Measurements from ENCODE around the gene CACNB1. TPM values are rescaled to one million over a fixed set of nuclear protein-coding genes. Genes with fewer than 3 reads are reported as not detected.

CACNB1 gene
- total and polyA plus RNA-seq, 2 of the 13 experiments (the other 11 are each of a cell fraction or from before 2014, with no cell fraction given): 0.75 to 1.5 TPM

DNA sequence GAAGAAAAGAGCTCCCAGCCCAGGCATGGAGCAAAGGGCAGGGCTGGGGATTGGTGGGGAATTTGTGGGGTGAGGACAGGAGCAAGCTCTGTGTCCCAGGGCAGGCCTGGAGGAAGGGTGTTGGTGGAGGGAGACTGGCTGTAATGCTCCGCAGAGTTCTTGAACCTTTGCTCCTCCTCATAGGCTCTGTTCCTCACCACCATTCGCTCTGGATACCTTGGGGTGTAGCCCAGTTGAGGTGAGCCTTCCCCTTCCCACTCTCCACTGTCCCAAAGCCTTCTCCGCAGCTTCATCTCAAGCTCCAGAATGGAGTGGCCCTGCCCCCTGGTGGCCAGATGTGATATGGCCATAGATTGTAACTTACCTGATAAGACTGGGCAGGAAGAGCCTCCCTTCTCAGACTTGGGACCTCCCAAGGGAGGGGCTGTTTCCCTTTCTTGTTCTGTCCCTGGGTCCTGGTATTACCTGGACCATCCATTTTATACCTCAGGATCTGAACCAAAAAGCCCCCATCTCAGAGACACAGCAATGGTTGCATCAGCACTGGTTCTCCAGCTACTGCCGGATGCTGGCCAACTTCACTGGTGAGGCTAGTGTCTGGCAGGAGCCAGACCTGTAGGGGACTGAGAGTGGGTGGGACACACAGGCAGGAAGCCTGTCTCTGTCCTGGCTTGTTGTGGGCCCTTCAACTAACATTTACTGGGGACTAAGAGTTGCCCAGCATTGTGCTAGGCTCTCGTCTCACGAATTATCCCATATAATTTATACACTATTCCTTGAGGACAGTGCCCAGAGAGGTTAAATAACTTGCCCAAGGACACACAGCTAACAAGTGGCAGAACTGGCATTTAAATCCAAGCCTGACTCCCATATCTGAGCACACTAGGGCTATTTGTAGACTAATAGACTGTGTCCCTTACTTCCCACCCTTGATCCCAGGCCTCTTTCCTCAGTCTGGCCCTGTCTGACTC is 47.4 kb upstream of the CACNB1 start (continued):
- TF ChIP-seq, protein P1, sequence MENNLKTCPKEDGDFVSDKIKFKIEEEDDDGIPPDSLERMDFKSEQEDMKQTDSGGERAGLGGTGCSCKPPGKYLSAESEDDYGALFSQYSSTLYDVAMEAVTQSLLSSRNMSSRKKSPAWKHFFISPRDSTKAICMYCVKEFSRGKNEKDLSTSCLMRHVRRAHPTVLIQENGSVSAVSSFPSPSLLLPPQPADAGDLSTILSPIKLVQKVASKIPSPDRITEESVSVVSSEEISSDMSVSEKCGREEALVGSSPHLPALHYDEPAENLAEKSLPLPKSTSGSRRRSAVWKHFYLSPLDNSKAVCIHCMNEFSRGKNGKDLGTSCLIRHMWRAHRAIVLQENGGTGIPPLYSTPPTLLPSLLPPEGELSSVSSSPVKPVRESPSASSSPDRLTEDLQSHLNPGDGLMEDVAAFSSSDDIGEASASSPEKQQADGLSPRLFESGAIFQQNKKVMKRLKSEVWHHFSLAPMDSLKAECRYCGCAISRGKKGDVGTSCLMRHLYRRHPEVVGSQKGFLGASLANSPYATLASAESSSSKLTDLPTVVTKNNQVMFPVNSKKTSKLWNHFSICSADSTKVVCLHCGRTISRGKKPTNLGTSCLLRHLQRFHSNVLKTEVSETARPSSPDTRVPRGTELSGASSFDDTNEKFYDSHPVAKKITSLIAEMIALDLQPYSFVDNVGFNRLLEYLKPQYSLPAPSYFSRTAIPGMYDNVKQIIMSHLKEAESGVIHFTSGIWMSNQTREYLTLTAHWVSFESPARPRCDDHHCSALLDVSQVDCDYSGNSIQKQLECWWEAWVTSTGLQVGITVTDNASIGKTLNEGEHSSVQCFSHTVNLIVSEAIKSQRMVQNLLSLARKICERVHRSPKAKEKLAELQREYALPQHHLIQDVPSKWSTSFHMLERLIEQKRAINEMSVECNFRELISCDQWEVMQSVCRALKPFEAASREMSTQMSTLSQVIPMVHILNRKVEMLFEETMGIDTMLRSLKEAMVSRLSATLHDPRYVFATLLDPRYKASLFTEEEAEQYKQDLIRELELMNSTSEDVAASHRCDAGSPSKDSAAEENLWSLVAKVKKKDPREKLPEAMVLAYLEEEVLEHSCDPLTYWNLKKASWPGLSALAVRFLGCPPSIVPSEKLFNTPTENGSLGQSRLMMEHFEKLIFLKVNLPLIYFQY (CRISPR knock-in tag; IDR thresholded peaks at IDR 0.05; ENCODE audit: borderline replicate concordance): no peak
- TF ChIP-seq LCORL (IDR thresholded peaks at IDR 0.05) (no peak), LCORL (CRISPR knock-in tag; IDR thresholded peaks at IDR 0.05) (no peak), TOE1 (CRISPR knock-in tag; IDR thresholded peaks at IDR 0.05) (no peak), KMT2A (CRISPR knock-in tag; IDR thresholded peaks at IDR 0.05) (no peak), GATAD2A (CRISPR knock-in tag; IDR thresholded peaks at IDR 0.05) (peak; percentile 59; the same call in 1 of the 2 replicates), ATAD3A (CRISPR knock-in tag; IDR thresholded peaks at IDR 0.05) (no peak), ZNF20 (CRISPR knock-in tag; IDR thresholded peaks at IDR 0.05) (no peak), PHF8 (CRISPR knock-in tag; IDR thresholded peaks at IDR 0.05) (peak; percentile 26), ZNF792 (CRISPR knock-in tag; IDR thresholded peaks at IDR 0.05) (no peak), RORA (CRISPR knock-in tag; IDR thresholded peaks at IDR 0.05) (no peak)
- TF ChIP-seq, protein P2, sequence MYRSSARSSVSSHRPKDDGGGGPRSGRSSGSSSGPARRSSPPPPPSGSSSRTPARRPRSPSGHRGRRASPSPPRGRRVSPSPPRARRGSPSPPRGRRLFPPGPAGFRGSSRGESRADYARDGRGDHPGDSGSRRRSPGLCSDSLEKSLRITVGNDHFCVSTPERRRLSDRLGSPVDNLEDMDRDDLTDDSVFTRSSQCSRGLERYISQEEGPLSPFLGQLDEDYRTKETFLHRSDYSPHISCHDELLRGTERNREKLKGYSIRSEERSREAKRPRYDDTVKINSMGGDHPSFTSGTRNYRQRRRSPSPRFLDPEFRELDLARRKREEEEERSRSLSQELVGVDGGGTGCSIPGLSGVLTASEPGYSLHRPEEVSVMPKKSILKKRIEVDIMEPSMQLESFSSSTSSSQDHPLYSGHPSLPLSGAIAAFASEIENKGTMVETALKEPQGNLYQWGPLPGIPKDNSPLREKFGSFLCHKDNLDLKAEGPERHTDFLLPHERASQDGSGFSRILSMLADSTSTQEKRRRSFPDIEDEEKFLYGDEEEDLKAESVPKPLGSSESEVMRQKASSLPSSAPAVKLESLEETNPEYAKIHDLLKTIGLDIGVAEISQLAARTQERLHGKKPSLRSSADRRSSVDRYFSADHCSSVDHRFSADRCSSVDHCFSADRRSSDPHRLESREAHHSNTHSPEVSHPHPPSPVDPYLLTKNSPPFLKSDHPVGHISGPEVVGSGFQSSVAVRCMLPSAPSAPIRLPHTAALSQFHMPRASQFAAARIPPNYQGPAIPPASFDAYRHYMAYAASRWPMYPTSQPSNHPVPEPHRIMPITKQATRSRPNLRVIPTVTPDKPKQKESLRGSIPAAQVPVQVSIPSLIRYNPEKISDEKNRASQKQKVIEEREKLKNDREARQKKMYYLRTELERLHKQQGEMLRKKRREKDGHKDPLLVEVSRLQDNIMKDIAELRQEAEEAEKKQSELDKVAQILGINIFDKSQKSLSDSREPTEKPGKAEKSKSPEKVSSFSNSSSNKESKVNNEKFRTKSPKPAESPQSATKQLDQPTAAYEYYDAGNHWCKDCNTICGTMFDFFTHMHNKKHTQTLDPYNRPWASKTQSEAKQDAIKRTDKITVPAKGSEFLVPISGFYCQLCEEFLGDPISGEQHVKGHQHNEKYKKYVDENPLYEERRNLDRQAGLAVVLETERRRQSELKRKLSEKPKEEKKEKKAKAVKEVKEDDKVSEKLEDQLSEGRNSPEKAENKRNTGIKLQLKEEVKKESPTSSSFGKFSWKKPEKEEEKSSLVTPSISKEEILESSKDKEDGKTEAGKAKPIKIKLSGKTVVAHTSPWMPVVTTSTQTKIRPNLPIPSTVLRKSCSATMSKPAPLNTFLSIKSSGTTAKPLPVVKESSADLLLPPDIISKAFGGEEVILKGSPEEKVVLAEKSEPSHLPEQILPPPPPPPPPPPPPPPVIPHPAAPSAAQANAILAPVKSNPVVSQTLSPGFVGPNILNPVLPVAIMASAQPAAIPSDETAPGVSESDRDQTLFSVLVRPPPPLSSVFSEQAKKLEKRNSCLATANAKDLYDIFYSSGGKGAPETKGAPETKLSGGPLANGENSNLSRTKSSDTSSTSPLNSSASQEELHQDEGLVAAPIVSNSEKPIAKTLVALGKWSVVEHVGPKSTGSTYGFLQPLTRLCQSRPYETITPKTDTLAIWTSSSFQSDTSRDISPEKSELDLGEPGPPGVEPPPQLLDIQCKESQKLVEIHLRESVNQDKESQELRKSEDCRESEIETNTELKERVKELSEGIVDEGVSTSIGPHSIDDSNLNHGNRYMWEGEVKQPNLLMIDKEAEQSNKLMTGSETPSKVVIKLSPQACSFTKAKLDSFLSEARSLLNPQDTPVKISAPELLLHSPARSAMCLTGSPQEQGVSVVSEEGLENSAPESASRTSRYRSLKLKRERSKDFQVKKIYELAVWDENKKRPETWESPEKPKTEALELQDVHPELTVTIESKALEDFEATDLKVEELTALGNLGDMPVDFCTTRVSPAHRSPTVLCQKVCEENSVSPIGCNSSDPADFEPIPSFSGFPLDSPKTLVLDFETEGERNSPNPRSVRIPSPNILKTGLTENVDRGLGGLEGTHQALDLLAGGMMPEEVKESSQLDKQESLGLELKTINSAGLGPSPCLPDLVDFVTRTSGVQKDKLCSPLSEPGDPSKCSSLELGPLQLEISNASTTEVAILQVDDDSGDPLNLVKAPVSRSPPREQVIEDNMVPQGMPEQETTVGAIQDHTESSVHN (CRISPR knock-in tag; IDR thresholded peaks at IDR 0.05): no peak
- TF ChIP-seq, protein P3, sequence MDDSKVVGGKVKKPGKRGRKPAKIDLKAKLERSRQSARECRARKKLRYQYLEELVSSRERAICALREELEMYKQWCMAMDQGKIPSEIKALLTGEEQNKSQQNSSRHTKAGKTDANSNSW (CRISPR knock-in tag; IDR thresholded peaks at IDR 0.05; ENCODE audit: borderline replicate concordance): no peak
- TF ChIP-seq, protein P4, sequence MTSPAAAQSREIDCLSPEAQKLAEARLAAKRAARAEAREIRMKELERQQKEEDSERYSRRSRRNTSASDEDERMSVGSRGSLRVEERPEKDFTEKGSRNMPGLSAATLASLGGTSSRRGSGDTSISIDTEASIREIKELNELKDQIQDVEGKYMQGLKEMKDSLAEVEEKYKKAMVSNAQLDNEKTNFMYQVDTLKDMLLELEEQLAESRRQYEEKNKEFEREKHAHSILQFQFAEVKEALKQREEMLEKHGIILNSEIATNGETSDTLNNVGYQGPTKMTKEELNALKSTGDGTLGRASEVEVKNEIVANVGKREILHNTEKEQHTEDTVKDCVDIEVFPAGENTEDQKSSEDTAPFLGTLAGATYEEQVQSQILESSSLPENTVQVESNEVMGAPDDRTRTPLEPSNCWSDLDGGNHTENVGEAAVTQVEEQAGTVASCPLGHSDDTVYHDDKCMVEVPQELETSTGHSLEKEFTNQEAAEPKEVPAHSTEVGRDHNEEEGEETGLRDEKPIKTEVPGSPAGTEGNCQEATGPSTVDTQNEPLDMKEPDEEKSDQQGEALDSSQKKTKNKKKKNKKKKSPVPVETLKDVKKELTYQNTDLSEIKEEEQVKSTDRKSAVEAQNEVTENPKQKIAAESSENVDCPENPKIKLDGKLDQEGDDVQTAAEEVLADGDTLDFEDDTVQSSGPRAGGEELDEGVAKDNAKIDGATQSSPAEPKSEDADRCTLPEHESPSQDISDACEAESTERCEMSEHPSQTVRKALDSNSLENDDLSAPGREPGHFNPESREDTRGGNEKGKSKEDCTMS (CRISPR knock-in tag; conservative IDR thresholded peaks at IDR 0.05): no peak
